HG02938 (cell line): Measurements from ENCODE around the gene NEDD4.
A peak's percentile ranks its signal among the peaks of the same experiment; 100 is the strongest.
"Not testable (repeated sequence)": the region's sequence is repeated elsewhere in the genome, so short reads cannot be mapped to it uniquely, and the experiment has no call there.

Source experiments
- ATAC-seq: cut with Tn5 transposase; IDR thresholded peaks from one replicate; pipeline ENCODE4 v1.9.1; 2021; ENCODE audit warnings: mild to moderate bottlenecking, moderate library complexity; ENCODE audit not compliant: unreplicated experiment

Gene NEDD4

DNA sequence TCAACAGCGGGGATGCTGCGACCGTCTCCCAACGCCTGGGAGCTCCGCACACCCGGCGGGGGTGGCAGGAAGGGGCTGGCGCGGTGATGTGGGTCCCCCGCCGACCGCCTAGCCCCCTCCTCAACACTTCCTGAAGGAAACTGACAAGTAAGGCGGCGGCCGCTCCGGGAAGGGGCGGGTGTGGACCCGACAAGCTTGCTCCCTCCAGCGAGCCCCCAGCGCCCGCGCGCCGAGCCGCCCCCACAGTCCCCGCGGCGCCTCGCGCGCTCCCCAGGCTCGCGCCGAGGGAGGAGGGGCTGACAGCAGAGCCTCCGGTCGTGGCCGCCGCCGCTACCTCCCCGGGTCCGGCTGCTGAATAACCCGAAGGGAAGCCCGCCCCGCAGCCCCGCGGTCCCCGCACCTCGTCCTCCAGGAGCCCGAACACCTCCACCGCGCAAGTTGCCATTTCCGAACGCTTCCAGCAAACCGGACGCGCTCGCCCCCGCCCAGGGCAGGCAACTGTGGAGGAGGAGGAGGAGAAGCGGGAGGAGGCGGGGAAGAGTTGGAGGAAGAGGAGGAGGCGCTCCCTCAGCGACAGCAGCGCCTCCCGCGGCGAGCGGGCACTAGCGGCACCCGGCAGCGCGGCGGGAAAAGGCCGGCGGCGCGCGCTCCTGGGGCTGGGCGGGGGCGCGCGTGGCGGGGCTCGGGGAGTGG is at the start of gene NEDD4:
TSS of gene NEDD4 (minus strand) at position 502 of the 693 bp plus-strand sequence. CDS start at position 445, 57 bp downstream.
- ATAC-seq = peak; percentile 84

DNA sequence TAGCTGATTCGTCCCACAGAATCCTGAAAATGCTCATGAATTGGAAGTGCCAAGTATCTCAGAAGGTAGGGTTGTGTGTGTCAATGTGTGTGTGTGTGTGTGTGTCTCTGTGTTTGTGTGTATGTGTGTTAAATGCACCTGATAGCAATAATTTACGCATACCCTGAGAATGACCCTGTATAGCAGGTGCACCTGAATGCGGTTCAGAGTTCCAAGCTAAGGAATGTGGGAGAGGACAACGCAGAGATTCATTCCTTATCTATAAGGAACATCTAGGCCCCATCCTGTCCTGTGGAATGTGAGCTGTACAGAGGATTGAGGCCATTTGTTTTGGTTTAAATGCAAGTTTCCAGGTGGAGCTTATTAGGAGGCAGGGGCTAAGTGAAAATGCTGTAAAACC is 49.1 kb upstream of the NEDD4 start:
- no peak for ATAC-seq

DNA sequence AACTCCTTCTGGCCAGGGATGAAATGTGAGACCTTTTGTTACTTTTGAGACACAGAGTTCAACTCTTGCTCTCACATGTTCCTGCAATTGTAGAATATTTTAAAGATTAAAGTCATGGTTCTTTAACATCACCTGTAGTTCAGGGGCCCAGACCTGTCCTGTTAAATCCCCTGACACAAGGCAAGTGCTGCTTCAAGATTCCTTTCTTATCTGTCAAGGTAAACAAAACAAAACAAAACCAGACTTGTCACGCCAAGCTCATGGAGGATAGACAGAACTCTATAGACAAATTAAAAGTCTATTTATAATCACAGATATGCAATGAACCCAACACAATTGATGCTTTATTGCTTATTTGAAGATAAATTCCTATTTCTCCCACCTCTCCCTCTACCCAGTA is 48.6 kb upstream of the NEDD4 start:
- no peak for ATAC-seq

DNA sequence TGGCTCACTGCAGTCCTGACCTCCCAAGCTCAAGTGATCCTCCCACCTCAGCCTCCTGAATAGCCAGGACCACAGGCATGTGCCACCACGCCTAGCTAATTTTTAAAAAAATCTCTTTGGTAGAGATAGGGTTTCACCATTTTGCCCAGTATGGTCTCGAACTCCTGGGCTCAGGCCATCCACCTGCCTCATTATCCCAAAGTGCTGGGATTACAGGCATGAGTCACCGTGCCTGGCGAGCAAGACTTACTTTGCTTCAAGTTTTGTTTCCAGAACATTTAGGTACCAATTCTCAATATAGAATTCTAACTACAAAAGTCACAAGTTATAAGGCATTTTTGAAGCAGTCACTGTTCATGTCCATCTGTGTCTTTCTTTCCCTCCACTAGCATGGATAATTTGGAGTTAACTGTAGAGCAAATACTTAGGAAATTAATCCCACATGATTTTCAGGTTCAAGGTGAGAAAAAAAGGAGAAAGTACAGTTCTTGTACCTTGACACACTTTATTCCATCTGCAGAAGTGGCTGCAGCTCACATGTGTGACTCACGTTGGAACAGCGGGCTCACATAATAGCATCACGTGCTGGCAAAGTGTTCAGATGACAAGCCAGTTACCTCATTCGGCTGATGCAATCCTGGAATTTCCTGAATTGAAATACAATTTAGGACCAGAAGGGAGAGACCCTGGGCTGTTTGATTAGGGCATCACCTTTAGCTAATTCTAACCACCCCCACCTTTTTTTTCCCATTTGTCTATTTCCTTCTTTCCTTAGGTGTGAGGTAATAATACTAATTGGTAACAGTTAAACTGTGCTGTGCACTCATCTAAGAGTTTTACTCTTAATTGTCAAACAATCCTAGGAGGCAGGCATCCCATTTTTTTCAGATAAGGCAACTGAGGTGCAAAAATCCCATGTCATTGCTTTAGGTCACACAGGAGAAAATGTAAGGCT is 46.9 kb upstream of the NEDD4 start:
- ATAC-seq = no peak

DNA sequence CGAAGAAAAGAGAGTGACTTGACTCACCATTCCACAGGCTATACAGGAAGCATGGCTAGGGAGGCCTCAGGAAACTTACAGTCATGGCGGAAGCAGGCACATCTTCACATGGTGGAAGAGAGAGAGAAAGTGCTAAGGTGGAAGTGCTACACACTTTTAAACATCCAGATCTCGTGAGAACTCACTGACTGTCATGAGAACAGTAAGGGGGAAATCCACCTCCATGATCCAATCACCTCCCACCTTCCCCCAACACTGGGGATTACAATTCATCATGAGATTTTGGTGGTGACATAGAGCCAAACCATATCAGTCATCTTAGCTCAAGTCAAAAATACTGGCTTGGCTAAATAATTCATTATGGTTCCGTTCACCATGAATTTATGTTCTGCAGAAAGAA is 45.3 kb upstream of the NEDD4 start:
- no peak for ATAC-seq

DNA sequence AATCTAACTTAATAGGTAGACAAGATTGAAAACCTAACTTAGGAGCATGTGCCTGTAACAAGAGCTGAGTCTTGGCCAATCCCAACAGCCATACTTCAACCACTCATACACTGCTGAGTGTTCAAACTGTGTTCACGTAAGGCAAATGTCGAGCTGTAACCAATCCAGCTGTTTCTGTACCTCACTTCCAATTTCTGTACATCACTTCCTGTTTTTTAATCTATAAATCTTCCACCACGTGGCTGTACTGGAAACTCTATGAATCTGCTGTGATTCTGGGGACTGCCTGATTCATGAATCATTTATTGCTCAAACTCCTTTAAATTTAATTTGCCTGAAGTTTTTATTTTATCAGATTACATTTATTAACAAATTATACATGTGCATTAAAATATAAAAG is 44.6 kb upstream of the NEDD4 start:
- ATAC-seq = no peak

DNA sequence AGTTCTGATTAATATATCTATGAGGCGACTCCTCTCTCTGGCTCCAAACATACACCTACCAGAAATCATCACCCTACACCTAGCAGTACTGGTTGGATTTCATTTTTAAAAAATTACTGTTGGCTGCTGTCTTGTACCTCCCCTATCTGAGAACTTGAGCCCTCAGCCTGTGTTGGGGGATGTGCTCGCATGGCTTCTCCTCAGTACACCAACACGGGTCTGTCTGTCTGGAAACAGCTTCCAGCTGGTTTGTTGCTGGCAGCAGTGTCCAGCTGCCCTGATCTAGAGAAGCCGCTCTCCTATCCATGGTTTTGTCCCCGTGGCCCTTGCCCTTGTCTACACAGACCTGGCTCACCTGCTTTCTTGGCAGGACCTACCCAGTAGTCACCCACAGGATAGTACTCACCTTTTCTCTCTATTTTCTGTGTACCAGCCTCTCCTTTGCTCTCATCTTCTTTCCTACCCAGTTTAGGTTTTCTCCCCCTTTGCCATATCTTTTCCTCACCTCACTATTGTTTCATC is 43.2 kb upstream of the NEDD4 start:
- ATAC-seq = no peak

DNA sequence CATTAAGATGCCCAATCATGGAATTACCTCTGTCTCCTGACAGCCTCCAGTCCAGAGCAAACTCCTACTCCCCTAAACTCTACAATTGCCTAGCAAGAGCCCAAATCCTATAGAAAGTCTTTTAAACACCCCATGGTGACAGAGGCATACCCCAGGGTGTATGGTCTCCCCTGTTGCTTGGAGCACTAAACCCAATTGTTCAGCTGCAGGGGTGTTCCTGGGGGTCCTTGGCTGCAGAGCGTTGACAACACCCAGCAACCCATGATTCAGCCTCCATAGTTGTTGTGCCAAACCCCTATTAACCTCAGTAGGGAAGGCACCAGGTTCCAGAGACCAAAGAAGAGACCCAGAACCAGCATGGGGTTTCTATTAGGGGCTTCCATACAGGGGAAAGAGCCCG is 41.8 kb upstream of the NEDD4 start:
- no peak for ATAC-seq

DNA sequence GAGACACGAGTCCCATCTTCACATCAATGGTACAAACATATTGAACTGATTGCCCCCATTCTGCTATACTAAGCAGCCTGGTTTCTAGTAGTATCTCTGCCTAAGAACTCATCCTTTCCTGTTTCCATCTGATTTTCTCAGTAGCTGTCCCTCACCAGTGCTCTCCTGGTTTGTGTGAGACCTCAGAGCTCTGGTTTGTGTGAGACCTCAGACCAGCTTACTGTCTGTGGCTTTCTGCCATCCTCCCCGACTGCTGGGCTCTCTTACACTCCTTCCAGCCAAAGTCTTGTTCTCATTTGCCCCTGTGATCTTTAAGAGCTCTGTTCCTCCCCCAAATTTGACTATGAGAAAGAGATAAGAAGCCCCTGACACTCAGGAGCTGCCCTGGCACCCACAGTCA is 41.1 kb upstream of the NEDD4 start:
- ATAC-seq = no peak

DNA sequence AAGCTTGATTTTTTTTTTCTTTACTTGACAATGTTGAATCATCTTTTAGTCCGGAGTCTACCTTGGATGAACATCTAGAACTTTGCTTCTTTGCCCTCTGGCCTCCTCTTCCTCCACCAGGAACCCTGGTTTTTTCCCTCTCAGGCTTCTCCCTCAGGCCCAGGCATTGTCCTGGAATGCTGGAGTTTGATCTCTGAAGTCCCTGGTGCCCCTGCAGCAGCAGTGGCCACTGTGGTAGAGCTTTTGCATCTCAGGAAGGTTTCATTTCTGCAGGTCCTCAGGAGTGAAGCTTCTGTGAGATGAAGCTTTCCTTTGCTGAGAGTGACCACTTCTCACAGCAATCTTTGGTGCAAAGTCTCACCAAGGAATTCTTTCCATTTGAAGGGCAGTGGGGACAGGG is 39.0 kb upstream of the NEDD4 start:
- ATAC-seq = no peak

DNA sequence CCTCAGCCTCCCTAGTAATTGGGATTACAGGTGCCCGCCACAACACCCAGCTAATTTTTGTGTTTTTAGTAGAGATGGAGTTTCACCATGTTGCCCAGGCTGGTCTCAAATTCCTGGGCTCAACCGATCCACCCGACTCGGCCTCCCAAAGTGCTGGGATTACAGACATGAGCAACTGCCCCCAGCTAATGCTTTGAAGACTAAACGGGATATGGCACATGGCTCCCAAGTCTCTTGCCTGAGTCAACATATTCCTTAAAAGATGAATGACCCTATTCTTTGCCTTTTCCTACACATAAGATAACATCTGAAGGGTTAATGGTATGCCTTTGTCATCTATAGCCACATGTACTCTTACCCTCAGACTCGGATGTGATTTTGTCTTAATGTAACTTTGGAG is 38.4 kb upstream of the NEDD4 start:
- no peak for ATAC-seq

DNA sequence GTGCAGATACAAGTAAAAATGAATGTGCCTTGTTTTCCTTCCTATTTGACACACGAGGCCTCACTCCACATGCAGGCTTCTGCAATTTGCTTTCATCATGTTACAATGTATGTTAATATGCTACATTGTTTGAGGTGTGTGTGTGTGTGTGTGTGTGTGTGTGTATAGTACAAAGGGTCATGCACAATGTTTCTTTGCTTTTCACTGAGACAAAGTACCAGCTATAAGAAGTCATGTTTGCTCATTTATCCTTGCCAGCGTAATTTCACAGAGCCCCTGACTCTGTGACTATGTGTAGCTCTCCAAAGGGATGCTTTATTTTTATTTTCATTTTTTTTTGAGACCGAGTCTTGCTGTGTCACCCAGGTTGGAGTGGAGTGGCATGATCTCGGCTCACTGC is 38.0 kb upstream of the NEDD4 start:
- ATAC-seq = no peak

DNA sequence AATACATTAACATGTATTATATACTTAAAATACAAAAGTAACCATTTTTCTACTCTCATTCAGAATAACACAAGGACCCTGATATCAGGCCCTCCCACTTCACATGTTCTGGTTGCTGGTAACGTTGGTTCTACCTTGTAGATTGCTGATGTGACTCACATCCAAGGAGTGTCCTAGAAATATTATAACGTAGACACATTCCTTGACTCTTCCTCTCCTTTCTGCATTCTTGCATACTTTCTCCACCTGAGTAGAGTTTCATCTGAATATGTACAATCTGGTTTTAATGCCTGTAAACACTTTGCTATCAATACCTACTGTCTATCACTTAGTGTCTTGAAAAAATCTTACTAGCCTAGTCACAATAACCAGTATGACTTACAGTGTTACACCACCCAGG is 35.0 kb upstream of the NEDD4 start:
- ATAC-seq = no peak

DNA sequence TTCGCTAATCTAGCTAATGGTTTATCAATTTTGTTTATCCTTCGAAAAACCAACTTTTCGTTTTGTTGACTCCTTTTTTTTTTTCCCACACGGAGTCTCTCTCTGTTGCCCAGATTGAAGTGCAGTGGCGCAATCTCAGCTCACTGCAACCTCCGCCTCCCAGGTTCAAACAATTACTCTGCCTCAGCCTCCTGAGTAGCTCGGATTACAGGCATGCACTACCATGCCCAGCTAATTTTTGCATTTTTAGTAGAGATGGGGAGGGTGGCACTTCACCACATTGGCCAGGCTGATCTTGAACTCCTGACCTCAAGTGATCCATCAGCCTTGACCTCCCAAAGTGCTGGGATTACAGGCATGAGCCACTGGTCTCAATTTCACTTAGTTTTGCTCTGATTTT is 29.7 kb upstream of the NEDD4 start:
- ATAC-seq = not testable (repeated sequence)

DNA sequence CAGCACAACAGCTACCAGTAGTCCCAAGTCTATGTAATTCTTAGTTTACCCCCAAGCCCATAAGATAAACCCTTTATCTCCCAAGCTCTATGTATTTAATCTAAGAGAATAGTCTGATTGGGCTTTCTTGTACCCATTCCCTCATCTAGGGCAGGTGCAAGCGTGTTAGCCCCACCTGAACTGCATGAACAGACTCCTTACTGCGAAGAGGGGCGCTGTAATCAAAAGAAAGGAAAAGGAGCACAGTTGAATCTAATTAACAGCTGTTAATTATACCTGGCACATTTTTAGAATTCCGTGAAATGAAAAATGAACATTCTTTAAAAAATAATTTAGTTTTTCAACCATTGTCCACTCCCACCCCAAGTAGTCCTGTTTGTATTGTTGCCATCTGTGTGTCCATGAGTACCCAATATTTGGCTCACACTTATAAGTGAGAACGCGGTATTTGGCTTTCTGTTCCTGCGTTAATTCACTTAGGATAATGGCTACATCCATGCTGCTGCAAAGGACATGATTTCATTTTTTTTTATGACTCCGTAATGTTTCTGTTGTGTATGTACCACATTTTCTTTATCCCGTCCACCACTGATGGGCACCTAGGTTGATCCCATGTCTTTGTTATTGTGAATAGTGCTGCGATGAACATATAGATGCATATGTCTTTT is 26.5 kb upstream of the NEDD4 start:
- ATAC-seq = no peak

DNA sequence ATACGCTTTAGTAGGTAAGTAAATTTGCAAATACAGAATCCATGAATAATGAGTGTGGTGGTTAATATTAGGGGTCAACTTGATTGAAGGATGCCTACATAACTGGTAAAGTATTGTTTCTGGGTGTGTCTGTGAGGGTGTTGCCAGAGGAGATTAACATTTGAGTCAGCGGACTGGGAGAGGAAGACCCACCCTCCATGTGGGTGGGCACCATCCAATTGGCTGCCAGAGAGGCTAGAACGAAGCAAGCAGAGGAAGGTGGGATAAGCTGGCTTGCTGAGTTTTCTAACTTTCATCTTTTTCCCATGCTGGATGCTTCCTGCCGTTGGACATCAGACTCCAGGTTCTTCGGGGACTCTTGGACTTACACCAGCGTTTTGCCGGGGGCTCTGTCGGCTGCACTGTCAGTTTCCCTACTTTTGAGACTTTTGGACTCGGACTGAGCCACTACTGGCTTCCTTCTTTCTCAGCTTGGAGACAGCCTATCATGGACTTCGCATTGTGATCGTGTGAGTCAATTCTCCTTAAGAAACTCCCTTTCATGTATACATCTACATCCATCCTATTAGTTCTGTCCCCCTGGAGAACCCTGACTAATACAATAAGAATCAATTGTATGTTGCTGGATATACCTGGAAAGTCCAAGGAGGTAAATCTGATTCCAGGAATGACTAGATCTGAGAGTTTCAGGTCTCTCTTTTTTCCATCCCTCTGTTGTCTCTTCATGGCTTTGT is 25.8 kb upstream of the NEDD4 start:
- ATAC-seq = no peak

DNA sequence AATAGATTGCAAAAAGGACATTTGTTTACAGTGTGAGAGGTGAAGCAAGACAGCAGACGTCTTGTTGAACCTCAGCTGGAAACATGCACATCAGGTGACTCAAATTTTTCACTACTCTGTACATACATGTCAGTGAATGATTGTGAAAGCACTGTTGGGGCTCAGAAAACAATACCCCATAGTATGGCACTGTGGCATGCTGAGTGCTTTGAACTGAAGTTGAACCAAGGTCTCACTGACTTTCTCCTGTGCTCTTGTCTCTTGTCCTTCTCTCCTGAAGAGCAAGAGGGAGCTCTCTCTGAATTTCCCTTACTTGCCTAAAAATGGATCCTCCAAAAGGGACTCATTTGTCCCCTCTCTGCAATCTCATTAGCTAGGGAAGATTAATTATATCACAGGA is 24.5 kb upstream of the NEDD4 start:
- ATAC-seq = no peak

DNA sequence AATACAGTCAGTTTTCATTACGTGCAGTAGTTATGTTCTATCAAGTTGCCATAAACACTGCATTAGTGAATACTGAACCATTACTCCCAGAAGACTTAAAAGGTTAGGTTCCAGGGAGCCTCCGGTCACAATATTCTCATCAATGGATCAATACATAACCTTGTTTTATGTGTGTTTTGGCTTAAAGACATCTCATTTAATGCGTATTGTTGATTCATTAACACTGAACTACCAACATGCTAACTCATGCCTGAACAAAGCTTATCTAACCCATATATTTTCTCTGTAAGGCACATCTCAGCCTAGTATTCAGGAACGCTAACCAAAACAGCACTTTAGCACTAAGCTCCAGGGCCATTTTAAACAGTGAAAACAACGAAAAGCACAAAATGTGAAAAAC is 24.1 kb upstream of the NEDD4 start:
- no peak for ATAC-seq

DNA sequence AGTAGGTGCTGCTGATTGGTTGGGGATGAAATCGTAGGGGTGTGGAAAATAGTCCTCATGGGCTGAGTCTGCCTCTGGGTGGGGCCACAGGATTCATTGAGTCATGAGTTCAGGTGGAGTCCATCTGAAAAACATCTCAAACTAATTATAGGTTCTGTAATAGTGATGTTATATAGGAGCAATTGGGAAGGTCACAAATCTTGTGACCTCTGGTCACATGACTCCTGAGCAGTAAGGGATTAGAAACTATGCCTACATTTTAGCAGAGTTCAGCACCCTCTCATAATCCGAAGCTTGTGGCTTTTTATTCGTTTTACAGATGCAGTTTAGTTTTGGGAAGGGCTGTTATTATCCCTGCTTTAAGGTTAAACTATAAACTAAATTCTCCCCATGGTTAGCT is 22.9 kb upstream of the NEDD4 start:
- no peak for ATAC-seq

DNA sequence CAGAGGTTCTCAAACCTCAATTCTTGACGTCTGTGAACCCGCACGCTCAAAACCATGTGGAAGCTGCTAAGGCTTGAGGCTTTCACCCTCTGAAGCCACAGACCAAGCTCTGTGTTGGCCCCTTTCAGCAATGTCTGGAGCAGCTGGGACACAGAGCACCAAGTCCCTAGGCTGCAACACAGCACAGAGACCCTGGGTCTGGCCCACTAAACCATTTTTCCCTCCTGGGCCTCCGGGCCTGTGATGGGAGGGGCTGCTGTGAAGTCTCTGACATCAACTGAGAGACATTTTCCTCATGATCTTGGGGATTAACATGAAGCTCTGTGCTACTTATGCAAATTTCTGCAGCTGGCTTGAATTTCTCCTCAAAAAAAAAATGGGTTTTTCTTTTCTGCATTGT is 21.3 kb upstream of the NEDD4 start:
- ATAC-seq = no peak

DNA sequence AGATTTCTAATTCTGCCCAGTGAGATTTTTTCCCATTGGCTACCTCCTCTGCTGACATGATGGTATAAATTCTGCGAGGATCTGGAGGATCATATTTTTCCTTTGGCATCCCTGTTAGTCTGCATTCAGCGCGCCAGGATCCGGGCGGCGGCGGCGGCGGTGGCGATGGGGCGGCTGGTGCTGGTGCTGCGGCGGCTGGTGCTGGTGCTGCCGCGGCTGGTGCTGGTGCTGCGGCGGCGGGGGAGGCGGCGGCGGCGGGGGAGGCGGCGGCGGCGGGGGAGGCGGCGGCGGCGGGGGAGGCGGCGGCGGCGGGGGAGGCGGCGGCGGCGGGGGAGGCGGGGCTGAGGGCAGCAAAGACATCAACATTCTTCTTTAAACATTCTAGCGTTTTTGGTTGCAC is 13.6 kb upstream of the NEDD4 start:
- ATAC-seq = not testable (repeated sequence)
